Activated T-helper 17 cell treated with anti-CD3 and anti-CD28 coated beads, Interleukin-2, amount 50 U/mL, for 72 hours (primary cell): ENCODE data around the gene ARHGAP35. TPM values are rescaled to one million over a fixed set of nuclear protein-coding genes. Genes with fewer than 3 reads are reported as not detected.
"Not testable (repeated sequence)": the region's sequence is repeated elsewhere in the genome, so short reads cannot be mapped to it uniquely, and the experiment has no call there.

Experiments used
- ATAC-seq: fragments of 150-1000 bp; cut with Tn5 transposase; replicated peaks from 2 replicates; pipeline ENCODE4 v1.10.0; 2021; ENCODE audit warnings: mild to moderate bottlenecking, moderate library complexity
- H3K27ac Mint-ChIP-seq: one replicate; pipeline ENCODE4 v1.8.0; 2022; ENCODE audit warnings: mixed read lengths
- H3K27me3 Mint-ChIP-seq: one replicate; pipeline ENCODE4 v1.8.0; 2022; ENCODE audit warnings: mixed read lengths
- H3K36me3 Mint-ChIP-seq: one replicate; pipeline ENCODE4 v1.8.0; 2022; ENCODE audit warnings: low read depth, mild to moderate bottlenecking, mixed read lengths
- H3K4me1 Mint-ChIP-seq: one replicate; pipeline ENCODE4 v1.8.0; 2022; ENCODE audit warnings: mixed read lengths
- H3K4me3 Mint-ChIP-seq: one replicate; pipeline ENCODE4 v1.8.0; 2022; ENCODE audit warnings: mild to moderate bottlenecking, mixed read lengths
- H3K9me3 Mint-ChIP-seq: one replicate; pipeline ENCODE4 v1.8.0; 2022; ENCODE audit warnings: mixed read lengths
- total RNA-seq, 2 donors: library from RNA; stranded (reverse); gene quantifications; one replicate each; pipeline ENCODE4 v1.2.3, GENCODE V29; 2022

Gene ARHGAP35
- total RNA-seq, 2 donors from 2014 or later, result 38.0 to 38.3 TPM

- Mint-ChIP-seq H3K27ac (no peak overlapping the region), H3K4me1 (no peaks in the 10 kb centered on the region), H3K9me3 (no peaks in the 10 kb centered on the region), H3K36me3 (peaks cover 10% of the 10 kb centered on the region), H3K4me3 (no peak overlapping the region), H3K27me3 (no peaks in the 10 kb centered on the region)
- no peak for ATAC-seq
Measured at GRCh38 chr19:46875234-46875633, 14.4 kb downstream of the ARHGAP35 start.

- H3K4me1 Mint-ChIP-seq, result no peaks in the 10 kb centered on the region
- H3K36me3 Mint-ChIP-seq, result peaks cover 10% of the 10 kb centered on the region
- H3K27ac Mint-ChIP-seq, result no peak overlapping the region
- H3K27me3 Mint-ChIP-seq, result no peaks in the 10 kb centered on the region
- H3K9me3 Mint-ChIP-seq, result no peaks in the 10 kb centered on the region
- ATAC-seq, result no peak
- no peak overlapping the region for H3K4me3 Mint-ChIP-seq
Measured at GRCh38 chr19:46875657-46876056, 14.9 kb downstream of the ARHGAP35 start.

GRCh38 chr19:46878613-46879375, 18.0 kb downstream of the ARHGAP35 start:
- Mint-ChIP-seq H3K4me1 (no peaks in the 10 kb centered on the region), H3K27ac (no peak overlapping the region), H3K27me3 (no peaks in the 10 kb centered on the region), H3K4me3 (no peak overlapping the region), H3K36me3 (peaks cover 10% of the 10 kb centered on the region), H3K9me3 (no peaks in the 10 kb centered on the region)
- ATAC-seq, result no peak

- no peak overlapping the region for H3K4me3 Mint-ChIP-seq
- H3K27me3 Mint-ChIP-seq, result no peaks in the 10 kb centered on the region
- no peak overlapping the region for H3K27ac Mint-ChIP-seq
- no peak for ATAC-seq
- H3K9me3 Mint-ChIP-seq, result no peaks in the 10 kb centered on the region
- H3K4me1 Mint-ChIP-seq, result no peaks in the 10 kb centered on the region
- H3K36me3 Mint-ChIP-seq, result peaks cover 5% of the 10 kb centered on the region
Measured at GRCh38 chr19:46880431-46880830, 19.6 kb downstream of the ARHGAP35 start.

GRCh38 chr19:46881092-46881491, 20.3 kb downstream of the ARHGAP35 start:
- Mint-ChIP-seq H3K4me3 (no peak overlapping the region), H3K27me3 (no peaks in the 10 kb centered on the region), H3K4me1 (peaks cover 4% of the 10 kb centered on the region), H3K27ac (no peak overlapping the region), H3K36me3 (no peaks in the 10 kb centered on the region), H3K9me3 (no peaks in the 10 kb centered on the region)
- ATAC-seq, result no peak

- H3K27me3 Mint-ChIP-seq, result no peaks in the 10 kb centered on the region
- no peak for ATAC-seq
- peaks cover 13% of the 10 kb centered on the region for H3K4me1 Mint-ChIP-seq
- H3K36me3 Mint-ChIP-seq, result no peaks in the 10 kb centered on the region
- no peak overlapping the region for H3K4me3 Mint-ChIP-seq
- no peak overlapping the region for H3K27ac Mint-ChIP-seq
- no peaks in the 10 kb centered on the region for H3K9me3 Mint-ChIP-seq
Measured at GRCh38 chr19:46882034-46882433, 21.2 kb downstream of the ARHGAP35 start.

GRCh38 chr19:46882751-46883150, 22.0 kb downstream of the ARHGAP35 start:
- not testable (repeated sequence) for H3K27me3 Mint-ChIP-seq

GRCh38 chr19:46885411-46885810, 24.6 kb downstream of the ARHGAP35 start:
- H3K9me3 Mint-ChIP-seq, result no peaks in the 10 kb centered on the region
- H3K4me1 Mint-ChIP-seq, result peaks cover 23% of the 10 kb centered on the region
- H3K27ac Mint-ChIP-seq, result no peak overlapping the region
- no peaks in the 10 kb centered on the region for H3K36me3 Mint-ChIP-seq
- H3K4me3 Mint-ChIP-seq, result no peak overlapping the region
- no peak for ATAC-seq
- H3K27me3 Mint-ChIP-seq, result no peaks in the 10 kb centered on the region

More at GRCh38 chr19:46882751-46883150, 22.0 kb downstream of the ARHGAP35 start:
- peaks cover 18% of the 10 kb centered on the region for H3K4me1 Mint-ChIP-seq
- H3K9me3 Mint-ChIP-seq, H3K4me3 Mint-ChIP-seq, ATAC-seq, H3K36me3 Mint-ChIP-seq, H3K27ac Mint-ChIP-seq: not testable (repeated sequence)

- Mint-ChIP-seq H3K27me3 (no peaks in the 10 kb centered on the region), H3K9me3 (no peaks in the 10 kb centered on the region), H3K4me1 (peaks cover 29% of the 10 kb centered on the region), H3K4me3 (peak overlapping the region; percentile 42), H3K36me3 (no peaks in the 10 kb centered on the region), H3K27ac (peak overlapping the region; percentile 15)
- peak; percentile 85 for ATAC-seq
Measured at GRCh38 chr19:46886546-46887239, 25.9 kb downstream of the ARHGAP35 start.

- Mint-ChIP-seq H3K9me3 (no peaks in the 10 kb centered on the region), H3K4me1 (peaks cover 29% of the 10 kb centered on the region), H3K27me3 (no peaks in the 10 kb centered on the region), H3K27ac (peak overlapping the region; percentile 15), H3K36me3 (no peaks in the 10 kb centered on the region), H3K4me3 (peak overlapping the region; percentile 42)
- no peak for ATAC-seq
Measured at GRCh38 chr19:46887240-46887782, 26.5 kb downstream of the ARHGAP35 start.

GRCh38 chr19:46890423-46891170, 29.8 kb downstream of the ARHGAP35 start:
- no peaks in the 10 kb centered on the region for H3K9me3 Mint-ChIP-seq
- H3K36me3 Mint-ChIP-seq, result peaks cover 5% of the 10 kb centered on the region
- no peak for ATAC-seq
- no peaks in the 10 kb centered on the region for H3K27me3 Mint-ChIP-seq
- peaks cover 29% of the 10 kb centered on the region for H3K4me1 Mint-ChIP-seq
- H3K27ac Mint-ChIP-seq, result peak overlapping the region; percentile 58
- no peak overlapping the region for H3K4me3 Mint-ChIP-seq

GRCh38 chr19:46892252-46893179, 31.7 kb downstream of the ARHGAP35 start:
- H3K27ac Mint-ChIP-seq, result no peak overlapping the region
- no peak for ATAC-seq
- no peaks in the 10 kb centered on the region for H3K27me3 Mint-ChIP-seq
- H3K36me3 Mint-ChIP-seq, result peaks cover 5% of the 10 kb centered on the region
- H3K4me1 Mint-ChIP-seq, result peaks cover 12% of the 10 kb centered on the region
- H3K9me3 Mint-ChIP-seq, result no peaks in the 10 kb centered on the region
- H3K4me3 Mint-ChIP-seq, result no peak overlapping the region

GRCh38 chr19:46896076-46896794, 35.4 kb downstream of the ARHGAP35 start:
- Mint-ChIP-seq H3K9me3 (no peaks in the 10 kb centered on the region), H3K27ac (no peak overlapping the region), H3K27me3 (no peaks in the 10 kb centered on the region), H3K4me1 (peaks cover 17% of the 10 kb centered on the region), H3K4me3 (no peak overlapping the region), H3K36me3 (peaks cover 5% of the 10 kb centered on the region)
- no peak for ATAC-seq
